Measurements from ENCODE around the gene USP10. TPM values are rescaled to one million over a fixed set of nuclear protein-coding genes. Genes with fewer than 3 reads are reported as not detected.

USP10 gene
- total RNA-seq, 1 donor, result 61.7 TPM

GRCh38 chr16:84786605-84787262 is 86.9 kb downstream of the USP10 start:
- TF ChIP-seq CTCF (IDR thresholded peaks at IDR 0.05; ENCODE audit: insufficient read depth, low read length), result no peak
- DNase-seq (ENCODE audit: low read depth), result no peak
- H3K4me3 ChIP-seq (ENCODE audit: low read depth, low read length), result no peak overlapping the region

GRCh38 chr16:84787263-84787622 is 87.4 kb downstream of the USP10 start:
- DNase-seq (ENCODE audit: low read depth), result peak; percentile 15
- no peak overlapping the region for H3K4me3 ChIP-seq (ENCODE audit: low read depth, low read length)
- TF ChIP-seq CTCF (IDR thresholded peaks at IDR 0.05; ENCODE audit: insufficient read depth, low read length), result no peak

- H3K4me3 ChIP-seq (ENCODE audit: low read depth, low read length), result no peak overlapping the region
- no peak for DNase-seq (ENCODE audit: low read depth)
- no peak for TF ChIP-seq CTCF (IDR thresholded peaks at IDR 0.05; ENCODE audit: insufficient read depth, low read length)
These were observed 89.2 kb downstream of the USP10 start for GRCh38 chr16:84788920-84789391.

GRCh38 chr16:84789431-84789830 is 89.6 kb downstream of the USP10 start:
- no peak for DNase-seq (ENCODE audit: low read depth)
- H3K4me3 ChIP-seq (ENCODE audit: low read depth, low read length), result no peak overlapping the region
- no peak for TF ChIP-seq CTCF (IDR thresholded peaks at IDR 0.05; ENCODE audit: insufficient read depth, low read length)

GRCh38 chr16:84790301-84790700 is 90.5 kb downstream of the USP10 start:
- TF ChIP-seq CTCF (IDR thresholded peaks at IDR 0.05; ENCODE audit: insufficient read depth, low read length), result no peak
- H3K4me3 ChIP-seq (ENCODE audit: low read depth, low read length), result no peak overlapping the region
- no peak for DNase-seq (ENCODE audit: low read depth)

GRCh38 chr16:84791088-84791487 is 91.3 kb downstream of the USP10 start:
- no peak overlapping the region for H3K4me3 ChIP-seq (ENCODE audit: low read depth, low read length)
- no peak for TF ChIP-seq CTCF (IDR thresholded peaks at IDR 0.05; ENCODE audit: insufficient read depth, low read length)
- peak; percentile 74 for DNase-seq (ENCODE audit: low read depth)

GRCh38 chr16:84791501-84791900 is 91.7 kb downstream of the USP10 start:
- DNase-seq (ENCODE audit: low read depth), result no peak
- H3K4me3 ChIP-seq (ENCODE audit: low read depth, low read length), result no peak overlapping the region
- no peak for TF ChIP-seq CTCF (IDR thresholded peaks at IDR 0.05; ENCODE audit: insufficient read depth, low read length)

Measured in fibroblast of the aortic adventitia (primary cell).